Panc1 (cell line): Measurements from ENCODE around the gene TADA2B. TPM values are rescaled to one million over a fixed set of nuclear protein-coding genes. Genes with fewer than 3 reads are reported as not detected.

Experiments used
- ATAC-seq: fragments of 200-7000 bp; cut with Tn5 transposase; 2 replicates; pipeline ENCODE4 v1.9.1; 2020; ENCODE audit warnings: mild to moderate bottlenecking, moderate library complexity
- BruUV-seq: library from RNA; stranded (reverse); fragments of 400-500 nt; replicated peaks from 2 replicates; lab custom pipeline; 2021; lab: Mats Ljungman, UMichigan
- CTCF ChIA-PET: fragments of 300-600 bp; sonication (Branson Sonifier 250); formaldehyde crosslinking; loops from one replicate; lab custom pipeline; 2022; ENCODE audit warnings: antibody characterized with exemption; lab: Charles Lee
- POLR2A ChIA-PET: fragments of 300-600 bp; sonication (Branson Sonifier 250); formaldehyde crosslinking; loops from one replicate; lab custom pipeline; 2022; ENCODE audit warnings: antibody characterized with exemption; lab: Charles Lee
- DNase-seq: peaks from one replicate; pipeline ENCODE4 v3.0.0-alpha.2; 2010; ENCODE audit warnings: low read depth, low spot score
- H3K27ac ChIP-seq: 2 replicates; pipeline ENCODE4 v1.5.1; 2011; ENCODE audit warnings: mild to moderate bottlenecking, low read length, inconsistent platforms
- H3K27me3 ChIP-seq: fragments of 200-500 bp; sonication (Bioruptor generic); 2 replicates; pipeline ENCODE4 v1.6.0; 2014; ENCODE audit warnings: low read length, inconsistent platforms; ENCODE audit not compliant: control insufficient read depth, insufficient read depth
- H3K36me3 ChIP-seq: fragments of 200-500 bp; sonication (Bioruptor generic); 2 replicates; pipeline ENCODE4 v1.5.1; 2014; ENCODE audit warnings: inconsistent platforms, mild to moderate bottlenecking, low read length, moderate library complexity; ENCODE audit not compliant: control insufficient read depth, insufficient read depth
- H3K4me1 ChIP-seq: 2 replicates; pipeline ENCODE4 v1.5.1; 2011; ENCODE audit warnings: inconsistent platforms, mild to moderate bottlenecking, low read length, moderate library complexity; ENCODE audit not compliant: control insufficient read depth, insufficient read depth
- H3K4me3 ChIP-seq, 2 experiments: 2 replicates each; pipeline ENCODE4 v1.5.1; 2011 to 2012; ENCODE audit warnings: low read depth in 2 of 2, low read length in 2 of 2, mild to moderate bottlenecking in 2 of 2, inconsistent platforms in 1 of 2, moderate library complexity in 1 of 2
- H3K9me3 ChIP-seq: fragments of 200-500 bp; sonication (Bioruptor generic); 2 replicates; pipeline ENCODE4 v1.5.1; 2014; ENCODE audit warnings: low read depth, mild to moderate bottlenecking, inconsistent platforms, low read length, moderate library complexity; ENCODE audit not compliant: control insufficient read depth, insufficient read depth
- POLR2AphosphoS5 ChIP-seq: IDR thresholded peaks from 2 replicates; pipeline ENCODE4 v1.6.1; 2012; ENCODE audit warnings: mild to moderate bottlenecking, low read depth, low read length, moderate library complexity
- SIN3A ChIP-seq: IDR thresholded peaks from 2 replicates; pipeline ENCODE4 v1.6.1; 2012; ENCODE audit warnings: low read depth, mild to moderate bottlenecking, low read length, moderate library complexity, borderline replicate concordance; ENCODE audit not compliant: insufficient read depth
- TCF7L2 ChIP-seq: IDR thresholded peaks from 2 replicates; pipeline ENCODE4 v1.6.1; 2011; ENCODE audit warnings: mild to moderate bottlenecking, low read depth, low read length, inconsistent platforms
- in situ Hi-C: cut with HindIII; loops from 2 replicates; pipeline ENCODE4 v1.10.0; 2016; ENCODE audit warnings: low sequenced_read_pairs, low pct_unique_long_range_greater_than_20kb
- intact Hi-C: fragments of 100-400 bp; cut with micrococcal nuclease; formaldehyde crosslinking; loops from one replicate; pipeline ENCODE4 v1.10.0; 2022; ENCODE audit not compliant: unreplicated experiment
- total RNA-seq: library from RNA; stranded (reverse); gene quantifications from one replicate; pipeline ENCODE4 v1.2.1, GENCODE V29; 2021; ENCODE audit not compliant: unreplicated experiment
- TF ChIP-seq, protein P1 (sequence below): fragments of 450-650 bp; IDR thresholded peaks from 2 replicates; pipeline ENCODE4 v1.5.1; 2017; ENCODE audit warnings: mild to moderate bottlenecking
- TF ChIP-seq, protein P2 (sequence below), 2 experiments: IDR thresholded peaks; 2 replicates each; pipeline ENCODE4 v1.6.1; 2011 to 2012; ENCODE audit warnings: low read depth in 2 of 2, control low read depth in 1 of 2, low read length in 1 of 2, mild to moderate bottlenecking in 1 of 2, moderate library complexity in 1 of 2; ENCODE audit not compliant: insufficient read depth in 1 of 2

Gene TADA2B
- total RNA-seq, 1 experiment from 2014 or later, result 17.6 TPM

DNA sequence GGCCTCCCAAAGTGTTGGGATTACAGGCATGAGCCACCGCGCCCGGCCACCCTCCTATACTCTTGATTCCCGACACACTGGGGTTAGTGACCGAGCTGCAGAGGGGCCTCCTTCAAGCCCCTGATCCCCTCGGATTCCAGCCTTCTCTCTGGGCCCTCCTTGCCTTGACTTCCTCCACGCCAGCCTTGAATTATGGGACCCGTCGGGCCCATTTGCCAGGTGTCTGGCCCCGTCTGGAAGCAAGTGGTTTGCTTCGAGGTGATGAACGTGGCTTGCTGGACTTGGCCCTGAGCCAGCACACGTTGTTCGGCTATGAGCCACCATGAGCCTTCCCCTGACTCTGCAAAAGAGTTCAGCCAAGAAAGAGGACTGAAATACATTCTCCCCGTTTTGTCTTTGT is 62.1 kb downstream of the TADA2B start:
- H3K4me3 ChIP-seq, result no peak overlapping the region
- TF ChIP-seq, protein P1, sequence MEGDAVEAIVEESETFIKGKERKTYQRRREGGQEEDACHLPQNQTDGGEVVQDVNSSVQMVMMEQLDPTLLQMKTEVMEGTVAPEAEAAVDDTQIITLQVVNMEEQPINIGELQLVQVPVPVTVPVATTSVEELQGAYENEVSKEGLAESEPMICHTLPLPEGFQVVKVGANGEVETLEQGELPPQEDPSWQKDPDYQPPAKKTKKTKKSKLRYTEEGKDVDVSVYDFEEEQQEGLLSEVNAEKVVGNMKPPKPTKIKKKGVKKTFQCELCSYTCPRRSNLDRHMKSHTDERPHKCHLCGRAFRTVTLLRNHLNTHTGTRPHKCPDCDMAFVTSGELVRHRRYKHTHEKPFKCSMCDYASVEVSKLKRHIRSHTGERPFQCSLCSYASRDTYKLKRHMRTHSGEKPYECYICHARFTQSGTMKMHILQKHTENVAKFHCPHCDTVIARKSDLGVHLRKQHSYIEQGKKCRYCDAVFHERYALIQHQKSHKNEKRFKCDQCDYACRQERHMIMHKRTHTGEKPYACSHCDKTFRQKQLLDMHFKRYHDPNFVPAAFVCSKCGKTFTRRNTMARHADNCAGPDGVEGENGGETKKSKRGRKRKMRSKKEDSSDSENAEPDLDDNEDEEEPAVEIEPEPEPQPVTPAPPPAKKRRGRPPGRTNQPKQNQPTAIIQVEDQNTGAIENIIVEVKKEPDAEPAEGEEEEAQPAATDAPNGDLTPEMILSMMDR, result no peak
- TF ChIP-seq, protein P2, sequence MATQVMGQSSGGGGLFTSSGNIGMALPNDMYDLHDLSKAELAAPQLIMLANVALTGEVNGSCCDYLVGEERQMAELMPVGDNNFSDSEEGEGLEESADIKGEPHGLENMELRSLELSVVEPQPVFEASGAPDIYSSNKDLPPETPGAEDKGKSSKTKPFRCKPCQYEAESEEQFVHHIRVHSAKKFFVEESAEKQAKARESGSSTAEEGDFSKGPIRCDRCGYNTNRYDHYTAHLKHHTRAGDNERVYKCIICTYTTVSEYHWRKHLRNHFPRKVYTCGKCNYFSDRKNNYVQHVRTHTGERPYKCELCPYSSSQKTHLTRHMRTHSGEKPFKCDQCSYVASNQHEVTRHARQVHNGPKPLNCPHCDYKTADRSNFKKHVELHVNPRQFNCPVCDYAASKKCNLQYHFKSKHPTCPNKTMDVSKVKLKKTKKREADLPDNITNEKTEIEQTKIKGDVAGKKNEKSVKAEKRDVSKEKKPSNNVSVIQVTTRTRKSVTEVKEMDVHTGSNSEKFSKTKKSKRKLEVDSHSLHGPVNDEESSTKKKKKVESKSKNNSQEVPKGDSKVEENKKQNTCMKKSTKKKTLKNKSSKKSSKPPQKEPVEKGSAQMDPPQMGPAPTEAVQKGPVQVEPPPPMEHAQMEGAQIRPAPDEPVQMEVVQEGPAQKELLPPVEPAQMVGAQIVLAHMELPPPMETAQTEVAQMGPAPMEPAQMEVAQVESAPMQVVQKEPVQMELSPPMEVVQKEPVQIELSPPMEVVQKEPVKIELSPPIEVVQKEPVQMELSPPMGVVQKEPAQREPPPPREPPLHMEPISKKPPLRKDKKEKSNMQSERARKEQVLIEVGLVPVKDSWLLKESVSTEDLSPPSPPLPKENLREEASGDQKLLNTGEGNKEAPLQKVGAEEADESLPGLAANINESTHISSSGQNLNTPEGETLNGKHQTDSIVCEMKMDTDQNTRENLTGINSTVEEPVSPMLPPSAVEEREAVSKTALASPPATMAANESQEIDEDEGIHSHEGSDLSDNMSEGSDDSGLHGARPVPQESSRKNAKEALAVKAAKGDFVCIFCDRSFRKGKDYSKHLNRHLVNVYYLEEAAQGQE (IDR thresholded peaks at IDR 0.05; ENCODE audit: insufficient read depth in 1 of 2, low read depth in 2 of 2, low read length in 1 of 2), result no peak
- TF ChIP-seq TCF7L2 (no peak), SIN3A (no peak), POLR2AphosphoS5 (no peak)
- intact Hi-C loops (loop anchor here (10.0 kb wide), 1 partner anchor 190 kb away; no protein-coding TSS in a partner anchor), in situ Hi-C loops (no loop called here)
- no peaks in the 10 kb centered on the region for H3K36me3 ChIP-seq
- H3K27ac ChIP-seq, result no peak overlapping the region
- no peaks in the 10 kb centered on the region for H3K27me3 ChIP-seq
- ATAC-seq (no peak), DNase-seq (no peak)
- no TSS peak for BruUV-seq
- no peaks in the 10 kb centered on the region for H3K9me3 ChIP-seq
- ChIA-PET POLR2A (no interaction called here), CTCF (no interaction called here)
- no peaks in the 10 kb centered on the region for H3K4me1 ChIP-seq

DNA sequence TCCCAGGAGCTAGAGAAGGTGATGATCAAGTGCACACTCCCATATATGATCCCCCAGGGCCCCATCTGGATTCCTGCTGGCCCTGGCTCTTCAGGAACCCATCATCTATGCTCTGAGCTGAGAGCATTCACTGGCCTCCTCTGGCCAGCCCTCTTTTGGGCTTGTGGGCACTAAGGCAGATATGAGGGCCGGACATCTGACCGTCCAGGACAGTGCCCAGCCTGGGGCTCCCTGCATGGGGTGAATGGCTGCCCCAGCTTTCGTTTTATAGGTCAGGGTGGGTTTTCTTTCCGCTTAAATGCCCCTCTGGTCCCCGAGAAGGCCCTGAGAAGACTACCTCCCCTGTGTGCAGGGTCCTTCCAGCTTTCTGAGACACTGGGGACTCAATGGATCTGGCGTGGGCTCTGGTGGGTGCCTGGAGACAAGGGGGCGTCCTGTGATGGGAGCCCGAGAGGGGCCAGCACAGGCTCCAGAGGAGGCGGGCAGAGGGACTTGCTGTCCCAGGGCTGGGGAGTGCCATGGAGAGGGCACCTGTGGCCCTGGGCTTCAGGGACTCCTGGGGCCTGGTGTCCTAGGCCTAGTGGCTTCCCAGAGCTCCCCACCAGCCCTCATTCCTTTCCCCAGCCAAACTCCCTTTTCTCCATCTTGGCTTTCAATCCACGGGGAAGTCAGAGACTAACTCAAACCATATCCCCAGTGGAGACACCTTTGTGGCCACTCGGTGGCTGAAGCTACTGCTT is 64.2 kb downstream of the TADA2B start:
- Histone ChIP-seq H3K27ac (no peak overlapping the region), H3K4me3 (no peak overlapping the region), H3K36me3 (no peaks in the 10 kb centered on the region), H3K27me3 (no peaks in the 10 kb centered on the region), H3K4me1 (no peaks in the 10 kb centered on the region), H3K9me3 (no peaks in the 10 kb centered on the region)
- no TSS peak for BruUV-seq
- no peak for ATAC-seq
- intact Hi-C loops, result loop anchor here (10.0 kb wide), 1 partner anchor 187 kb away; no protein-coding TSS in a partner anchor
- in situ Hi-C loops, result no loop called here
- TF ChIP-seq POLR2AphosphoS5, result no peak
- TF ChIP-seq, protein P2 (IDR thresholded peaks at IDR 0.05; ENCODE audit: insufficient read depth in 1 of 2, low read depth in 2 of 2, low read length in 1 of 2), result no peak
- TF ChIP-seq, protein P1, result no peak
- CTCF ChIA-PET, result no interaction called here
- POLR2A ChIA-PET, result no interaction called here
- DNase-seq, result no peak
